Gastroesophageal sphincter (tissue), 4 donors: ENCODE measurements around the gene PEX10. TPM values are rescaled to one million over a fixed set of nuclear protein-coding genes. Genes with fewer than 3 reads are reported as not detected.

ENCODE experiments used
- ATAC-seq: fragments of 150-250 bp; one replicate; pipeline ENCODE4 v1.9.1; 2016; ENCODE audit warnings: mild to moderate bottlenecking, moderate library complexity
- H3K27ac ChIP-seq, 4 donors: fragments of 200-600 bp; sonication (generic) in 3 of 4; 1 replicate in 3 of 4; 2 replicates in 1 of 4; pipeline ENCODE4 v1.5.1; 2016 to 2019
- H3K27me3 ChIP-seq: fragments of 200-600 bp; sonication (generic); one replicate; pipeline ENCODE4 v1.5.1; 2019
- H3K36me3 ChIP-seq, 2 donors: fragments of 200-600 bp; sonication (generic); one replicate each; pipeline ENCODE4 v1.5.1; 2019; ENCODE audit warnings: control low read depth in 1 of 2
- H3K4me1 ChIP-seq, 3 donors: fragments of 200-600 bp; sonication (generic); 1 replicate in 2 of 3; 2 replicates in 1 of 3; pipeline ENCODE4 v1.5.1; 2016 to 2019; ENCODE audit warnings: control low read depth in 2 of 3
- H3K4me3 ChIP-seq, 2 donors: fragments of 200-600 bp; sonication (generic); one replicate each; pipeline ENCODE4 v1.5.1; 2019; ENCODE audit warnings: mild to moderate bottlenecking in 1 of 2, moderate library complexity in 1 of 2
- H3K9me3 ChIP-seq, 3 donors: fragments of 200-600 bp; sonication (generic); one replicate each; pipeline ENCODE4 v1.5.1; 2017 to 2019; ENCODE audit warnings: control low read depth in 2 of 3
- CTCF ChIP-seq, 4 experiments: fragments of 200-600 bp in 2 of 4; fragments of 450-650 bp in 2 of 4; sonication (generic) in 1 of 4; IDR thresholded peaks; one replicate each; pipeline ENCODE4 v1.5.1; 2017 to 2019; ENCODE audit warnings: antibody characterized with exemption in 4 of 4, mild to moderate bottlenecking in 2 of 4, moderate library complexity in 2 of 4
- EP300 ChIP-seq: sonication (generic); formaldehyde crosslinking; IDR thresholded peaks from one replicate; pipeline ENCODE4 v1.6.1; 2017; ENCODE audit warnings: antibody characterized with exemption, mild to moderate bottlenecking
- POLR2A ChIP-seq, 2 donors: fragments of 450-650 bp; IDR thresholded peaks; one replicate each; pipeline ENCODE4 v1.6.1; 2017; ENCODE audit warnings: antibody characterized with exemption in 2 of 2, mild to moderate bottlenecking in 2 of 2, moderate library complexity in 1 of 2
- POLR2AphosphoS5 ChIP-seq: sonication (generic); formaldehyde crosslinking; IDR thresholded peaks from one replicate; pipeline ENCODE4 v1.6.1; 2017; ENCODE audit warnings: antibody characterized with exemption
- WGBS, 2 donors: methylation state at CpG; one replicate each; pipeline ENCODE4 v1.1.5; 2018; ENCODE audit warnings: low coverage in 1 of 2; 5-methylcytosine and 5-hydroxymethylcytosine counted together
- total RNA-seq, 4 donors: library from RNA; depleted of rRNA; stranded (reverse); fragments of >200 nt; gene quantifications; one replicate each; pipeline ENCODE4 v1.1.0, GENCODE V29; 2016

The PEX10 gene
- total RNA-seq, 4 donors from 2014 or later, result 18.2 to 30.0 (median 21.6) TPM

- Histone ChIP-seq H3K27ac (peak overlapping the region; percentile 70 to 96 (median 90)), H3K27me3 (peaks cover 23% of the 10 kb centered on the region), H3K4me3 (peak overlapping the region; percentile 41 to 91), H3K36me3 (peaks cover 0 to 23% of the 10 kb centered on the region in 2 donors), H3K4me1 (peaks cover 0 to 32% (median 24%) of the 10 kb centered on the region in 3 donors), H3K9me3 (no peaks in the 10 kb centered on the region)
- WGBS, 2 donors, result no CpG with 5 or more reads among the region's 66 CpGs
- peak; percentile 77 for ATAC-seq
- TF ChIP-seq CTCF (IDR thresholded peaks at IDR 0.05) (peak in 3 of 4 experiments; percentile 7 to 24 (median 7)), POLR2A (IDR thresholded peaks at IDR 0.05) (peak; percentile 40 to 64), EP300 (no peak), POLR2AphosphoS5 (no peak)
Observed at GRCh38 chr1:2412773-2413494, 570 bp upstream of the PEX10 start.

DNA sequence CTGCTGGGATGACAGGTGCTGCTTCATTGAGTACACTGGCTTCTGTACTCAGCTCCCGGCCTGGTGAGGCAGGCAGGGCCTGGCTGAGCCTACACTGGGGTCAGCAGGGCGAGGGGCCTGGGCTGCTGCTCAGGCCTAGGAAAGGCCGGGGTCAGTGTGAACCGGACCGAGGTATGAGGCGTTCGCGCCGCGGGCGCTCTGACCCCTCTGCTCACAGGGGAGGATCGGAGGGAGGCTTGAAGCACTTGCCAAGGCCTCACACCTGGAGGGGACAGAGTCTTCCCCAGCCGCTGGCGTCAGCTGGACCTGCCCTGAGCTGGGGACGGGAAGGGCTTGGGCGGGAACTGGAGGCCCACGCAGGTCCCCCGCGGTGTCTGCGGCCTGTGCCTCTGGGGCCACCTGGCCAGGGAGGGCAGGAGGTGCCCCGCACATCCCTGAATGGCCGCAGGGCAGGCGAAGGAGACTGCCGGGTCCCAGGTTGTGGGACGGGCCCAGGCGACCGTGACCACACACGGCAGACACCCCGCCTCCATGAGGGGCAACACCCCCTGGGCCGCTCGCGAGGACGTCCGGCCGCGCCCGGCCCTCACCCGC, 466 bp downstream of the PEX10 start:
- peaks cover 13% of the 10 kb centered on the region for H3K27me3 ChIP-seq
- WGBS, 2 donors, result no CpG with 5 or more reads among the region's 38 CpGs
- H3K36me3 ChIP-seq, result peaks cover 0 to 33% of the 10 kb centered on the region in 2 donors
- H3K9me3 ChIP-seq, result no peaks in the 10 kb centered on the region
- H3K27ac ChIP-seq, result peak overlapping the region; percentile 14 to 96 (median 90)
- TF ChIP-seq POLR2A (IDR thresholded peaks at IDR 0.05), result no peak
- TF ChIP-seq POLR2AphosphoS5, result no peak
- TF ChIP-seq EP300, result no peak
- no peak for TF ChIP-seq CTCF (IDR thresholded peaks at IDR 0.05)
- peaks cover 0 to 32% (median 24%) of the 10 kb centered on the region in 3 donors for H3K4me1 ChIP-seq
- ATAC-seq, result peak; percentile 22
- peak overlapping the region; percentile 41 to 91 for H3K4me3 ChIP-seq

DNA sequence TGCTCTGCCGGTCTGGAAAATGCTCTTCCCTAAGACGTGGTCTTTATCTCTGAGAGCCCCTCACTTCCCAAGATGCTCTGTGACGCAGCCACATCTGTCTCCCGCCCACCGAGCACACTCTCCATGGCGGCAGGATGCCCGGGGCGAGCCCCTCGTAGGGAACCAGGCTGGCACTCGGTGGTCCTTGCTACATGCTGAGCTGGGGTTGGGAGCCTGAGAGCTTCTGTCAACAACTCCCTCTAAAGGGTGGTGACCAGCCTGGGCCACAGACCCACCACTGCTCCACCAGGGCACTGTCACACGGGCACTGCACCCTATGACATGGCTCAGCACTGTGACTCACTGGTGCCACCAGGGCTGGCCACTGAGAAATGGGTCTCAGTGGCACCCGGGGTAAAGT, 2.6 kb downstream of the PEX10 start:
- no peak overlapping the region for H3K27ac ChIP-seq
- H3K36me3 ChIP-seq, result peaks cover 0 to 55% of the 10 kb centered on the region in 2 donors

DNA sequence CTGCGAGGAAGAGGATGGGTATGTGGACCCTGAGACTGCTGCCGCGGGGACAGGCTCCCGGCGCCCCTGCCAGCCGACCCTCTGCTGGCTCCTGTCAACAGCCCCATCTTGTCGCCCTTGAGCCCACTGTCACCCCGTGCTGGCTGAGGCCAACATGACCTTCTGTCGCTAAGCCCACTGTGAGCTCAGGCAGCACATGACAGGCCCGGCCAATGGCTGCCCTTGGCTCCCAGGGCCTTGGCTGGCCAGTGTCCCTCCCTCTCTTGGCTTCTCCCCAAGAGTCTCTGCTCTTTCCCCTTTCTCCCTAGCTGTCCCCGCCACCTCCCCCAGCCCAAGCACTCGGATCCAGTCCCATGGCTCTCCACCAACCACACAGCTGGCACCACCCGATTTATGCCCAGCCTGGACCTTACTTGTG, 3.5 kb downstream of the PEX10 start:
- H3K36me3 ChIP-seq, result peaks cover 0 to 63% of the 10 kb centered on the region in 2 donors
- H3K9me3 ChIP-seq, result no peaks in the 10 kb centered on the region
- H3K4me1 ChIP-seq, result peaks cover 0 to 23% (median 16%) of the 10 kb centered on the region in 3 donors
- WGBS, 2 donors, result no CpG with 5 or more reads among the region's 13 CpGs
- no peak for ATAC-seq
- no peaks in the 10 kb centered on the region for H3K27me3 ChIP-seq
- H3K27ac ChIP-seq, result no peak overlapping the region
- H3K4me3 ChIP-seq, result no peak overlapping the region
- TF ChIP-seq POLR2AphosphoS5, result no peak
- no peak for TF ChIP-seq POLR2A (IDR thresholded peaks at IDR 0.05)
- no peak for TF ChIP-seq EP300
- no peak for TF ChIP-seq CTCF (IDR thresholded peaks at IDR 0.05)

More for the DNA sequence above, 2.6 kb downstream of the PEX10 start:
- TF ChIP-seq CTCF (IDR thresholded peaks at IDR 0.05) (no peak), POLR2AphosphoS5 (no peak), EP300 (no peak), POLR2A (IDR thresholded peaks at IDR 0.05) (no peak)
- no peak for ATAC-seq
- Histone ChIP-seq H3K27me3 (no peaks in the 10 kb centered on the region), H3K4me1 (peaks cover 0 to 32% (median 24%) of the 10 kb centered on the region in 3 donors), H3K9me3 (no peaks in the 10 kb centered on the region), H3K4me3 (no peak overlapping the region)
- 60 to 100% methylated on average over 1 of the region's 12 CpGs for whole genome bisulfite sequencing, 2 donors
